Tibial nerve (tissue), 4 donors: ENCODE data around the gene PTPRM.

Experiments
- EP300 ChIP-seq, 2 donors: sonication (generic); formaldehyde crosslinking; IDR thresholded peaks; one replicate each; pipeline ENCODE4 v1.6.1; 2017; ENCODE audit warnings: antibody characterized with exemption in 2 of 2, mild to moderate bottlenecking in 1 of 2
- POLR2A ChIP-seq, 2 donors: fragments of 450-650 bp; IDR thresholded peaks; one replicate each; pipeline ENCODE4 v1.6.1; 2017; ENCODE audit warnings: antibody characterized with exemption in 2 of 2, mild to moderate bottlenecking in 2 of 2, moderate library complexity in 2 of 2
- TF ChIP-seq, protein P1 (sequence below), 5 experiments: fragments of 200-600 bp in 3 of 5; fragments of 450-650 bp in 2 of 5; sonication (generic) in 3 of 5; IDR thresholded peaks; one replicate each; pipeline ENCODE4 v1.5.1; 2016 to 2019; ENCODE audit warnings: antibody characterized with exemption in 5 of 5, mild to moderate bottlenecking in 3 of 5, moderate library complexity in 2 of 5

DNA sequence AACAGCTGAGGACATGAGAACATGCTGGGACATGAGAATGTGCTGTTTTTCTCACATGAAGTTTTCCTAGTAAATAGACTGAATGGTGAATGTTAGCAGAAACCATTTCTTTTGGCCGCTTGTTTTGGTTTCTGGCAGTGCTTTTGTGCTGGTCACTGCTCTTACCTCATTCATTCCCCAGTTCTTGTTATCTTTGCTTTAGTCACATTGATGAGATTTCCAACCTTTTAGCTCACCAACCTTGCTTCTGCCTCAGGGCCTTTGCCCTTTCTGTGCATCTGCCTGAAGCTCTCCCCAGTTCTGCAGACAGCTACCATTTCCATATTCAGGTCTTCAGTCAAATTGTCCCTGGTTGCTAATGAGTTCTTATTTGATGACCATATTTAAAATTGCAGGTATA is 91.6 kb downstream of the PTPRM start:
- TF ChIP-seq EP300 (IDR thresholded peaks at IDR 0.05) (no peak), POLR2A (IDR thresholded peaks at IDR 0.05) (no peak)
- TF ChIP-seq, protein P1, sequence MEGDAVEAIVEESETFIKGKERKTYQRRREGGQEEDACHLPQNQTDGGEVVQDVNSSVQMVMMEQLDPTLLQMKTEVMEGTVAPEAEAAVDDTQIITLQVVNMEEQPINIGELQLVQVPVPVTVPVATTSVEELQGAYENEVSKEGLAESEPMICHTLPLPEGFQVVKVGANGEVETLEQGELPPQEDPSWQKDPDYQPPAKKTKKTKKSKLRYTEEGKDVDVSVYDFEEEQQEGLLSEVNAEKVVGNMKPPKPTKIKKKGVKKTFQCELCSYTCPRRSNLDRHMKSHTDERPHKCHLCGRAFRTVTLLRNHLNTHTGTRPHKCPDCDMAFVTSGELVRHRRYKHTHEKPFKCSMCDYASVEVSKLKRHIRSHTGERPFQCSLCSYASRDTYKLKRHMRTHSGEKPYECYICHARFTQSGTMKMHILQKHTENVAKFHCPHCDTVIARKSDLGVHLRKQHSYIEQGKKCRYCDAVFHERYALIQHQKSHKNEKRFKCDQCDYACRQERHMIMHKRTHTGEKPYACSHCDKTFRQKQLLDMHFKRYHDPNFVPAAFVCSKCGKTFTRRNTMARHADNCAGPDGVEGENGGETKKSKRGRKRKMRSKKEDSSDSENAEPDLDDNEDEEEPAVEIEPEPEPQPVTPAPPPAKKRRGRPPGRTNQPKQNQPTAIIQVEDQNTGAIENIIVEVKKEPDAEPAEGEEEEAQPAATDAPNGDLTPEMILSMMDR (IDR thresholded peaks at IDR 0.05), result no peak
